ENCODE results near the gene SLC34A3. TPM values are rescaled to one million over a fixed set of nuclear protein-coding genes. Genes with fewer than 3 reads are reported as not detected.

Gene SLC34A3
- total RNA-seq, 1 experiment from 2014 or later = 0.13 TPM

- no peak for TF ChIP-seq E2F4 (CRISPR knock-in tag; IDR thresholded peaks at IDR 0.05; ENCODE audit: borderline replicate concordance, low read depth)
- TF ChIP-seq SMAD3 (CRISPR knock-in tag; IDR thresholded peaks at IDR 0.05; ENCODE audit: borderline replicate concordance) = no peak
- TF ChIP-seq ZNF416 (CRISPR knock-in tag; IDR thresholded peaks at IDR 0.05) = no peak
- no peak for TF ChIP-seq CREB1 (CRISPR knock-in tag; IDR thresholded peaks at IDR 0.05)
- no peak for TF ChIP-seq GTF2I (CRISPR knock-in tag; conservative IDR thresholded peaks at IDR 0.05)
- no peak for TF ChIP-seq MYBL2 (CRISPR knock-in tag; IDR thresholded peaks at IDR 0.05)
- no peak for TF ChIP-seq OVOL2 (CRISPR knock-in tag; IDR thresholded peaks at IDR 0.05; ENCODE audit: borderline replicate concordance)
Observed at GRCh38 chr9:137272241-137273094, 41.8 kb downstream of the SLC34A3 start (continued).

GRCh38 chr9:137273095-137273490 is 42.4 kb downstream of the SLC34A3 start:
- ATAC-seq = no peak
- ChIA-PET POLR2A (interaction anchor here (0.6 kb wide), 1 partner anchor 15 kb away, joined by 3 read pairs; no protein-coding TSS in a partner anchor), CTCF (interaction anchor here (0.5 to 4.4 kb wide), 6 partner anchors 8 to 137 kb away, joined by 3 to 28 read pairs (median 3); no protein-coding TSS in a partner anchor)
- Mint-ChIP-seq H3K9me3 (no peaks in the 10 kb centered on the region), H3K4me3 (no peak overlapping the region), H3K27me3 (ENCODE audit: low read depth) (no peaks in the 10 kb centered on the region), H3K4me1 (peaks cover 25% of the 10 kb centered on the region), H3K27ac (peak overlapping the region; percentile 49; the same call in 1 of the 2 replicates), H3K36me3 (peaks cover 16% of the 10 kb centered on the region)
- DNase-seq (ENCODE audit: low spot score) = no peak
- TF ChIP-seq USF2 (CRISPR knock-in tag; IDR thresholded peaks at IDR 0.05) = no peak
- TF ChIP-seq ERG (CRISPR knock-in tag; IDR thresholded peaks at IDR 0.05) = no peak
- TF ChIP-seq JUN (CRISPR knock-in tag; IDR thresholded peaks at IDR 0.05) = no peak
- TF ChIP-seq NR1H2 (CRISPR knock-in tag; IDR thresholded peaks at IDR 0.05) = no peak
- TF ChIP-seq ATF2 (CRISPR knock-in tag; IDR thresholded peaks at IDR 0.05; ENCODE audit: borderline replicate concordance, low read depth) = no peak
- TF ChIP-seq ZNF416 (CRISPR knock-in tag; IDR thresholded peaks at IDR 0.05) = no peak
- no peak for TF ChIP-seq GTF2I (CRISPR knock-in tag; conservative IDR thresholded peaks at IDR 0.05)
- TF ChIP-seq FOXP1 (CRISPR knock-in tag; IDR thresholded peaks at IDR 0.05; ENCODE audit: borderline replicate concordance) = no peak
- TF ChIP-seq MLX (CRISPR knock-in tag; IDR thresholded peaks at IDR 0.05) = no peak
- no peak for TF ChIP-seq FOXJ3 (CRISPR knock-in tag; IDR thresholded peaks at IDR 0.05; ENCODE audit: borderline replicate concordance)
- TF ChIP-seq GRHL2 (CRISPR knock-in tag; IDR thresholded peaks at IDR 0.05; ENCODE audit: insufficient replicate concordance, severe bottlenecking) = no peak
- no peak for TF ChIP-seq ARID4B (CRISPR knock-in tag; IDR thresholded peaks at IDR 0.05; ENCODE audit: borderline replicate concordance)
- TF ChIP-seq CTCF (IDR thresholded peaks at IDR 0.05) = no peak
- no peak for TF ChIP-seq MYBL2 (CRISPR knock-in tag; IDR thresholded peaks at IDR 0.05)
- TF ChIP-seq NR2C2 (CRISPR knock-in tag; IDR thresholded peaks at IDR 0.05) = no peak
- no peak for TF ChIP-seq IRF1 (CRISPR knock-in tag; IDR thresholded peaks at IDR 0.05)

Measured in WTC11 (cell line).